Measurements from ENCODE around the gene TMIE.
"Not testable (repeated sequence)": the region's sequence is repeated elsewhere in the genome, so short reads cannot be mapped to it uniquely, and the experiment has no call there.

Gene TMIE

DNA sequence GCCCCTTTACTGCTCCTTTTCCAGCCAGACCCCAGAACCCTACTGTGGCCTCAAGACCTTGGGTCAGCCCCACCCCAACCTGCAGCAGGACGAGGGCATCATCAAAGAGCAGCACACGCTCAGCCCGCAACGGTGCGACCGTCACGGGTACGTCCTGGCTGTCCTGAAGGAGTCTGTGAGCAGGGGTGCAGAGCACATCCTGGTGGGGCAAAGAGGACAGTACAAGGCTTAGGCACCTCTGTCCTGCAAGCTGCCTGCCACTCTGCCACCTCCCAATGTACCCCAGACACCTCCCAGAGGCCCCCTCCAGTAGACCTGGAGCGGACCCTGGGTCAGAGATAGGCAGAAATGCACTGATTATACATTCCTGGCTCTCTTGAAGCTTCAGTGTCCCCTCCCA lies 15.7 kb upstream of the TMIE start:
- DNase-seq (ENCODE audit: low spot score), result no peak

DNA sequence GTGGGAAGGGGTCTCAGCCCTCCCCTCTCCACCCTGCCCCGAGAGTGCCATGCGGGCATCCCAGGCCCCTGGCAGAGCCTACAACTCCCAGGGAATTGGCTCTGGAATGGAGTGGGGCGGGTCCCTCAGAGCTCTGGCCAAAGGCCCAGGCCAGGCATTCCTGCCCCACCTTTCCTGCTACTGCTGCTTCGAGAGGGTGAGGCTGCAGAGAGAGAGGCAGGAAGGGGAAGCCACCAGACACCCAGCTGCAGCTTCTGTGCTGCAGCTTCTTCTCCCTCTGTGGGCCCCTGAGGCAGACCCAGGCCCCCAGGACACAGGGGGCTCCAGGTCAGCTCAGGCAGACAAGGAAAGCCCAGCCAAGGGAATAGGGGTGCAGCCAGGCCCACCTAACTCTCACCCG lies 10.4 kb upstream of the TMIE start:
- DNase-seq (ENCODE audit: low spot score), result no peak

DNA sequence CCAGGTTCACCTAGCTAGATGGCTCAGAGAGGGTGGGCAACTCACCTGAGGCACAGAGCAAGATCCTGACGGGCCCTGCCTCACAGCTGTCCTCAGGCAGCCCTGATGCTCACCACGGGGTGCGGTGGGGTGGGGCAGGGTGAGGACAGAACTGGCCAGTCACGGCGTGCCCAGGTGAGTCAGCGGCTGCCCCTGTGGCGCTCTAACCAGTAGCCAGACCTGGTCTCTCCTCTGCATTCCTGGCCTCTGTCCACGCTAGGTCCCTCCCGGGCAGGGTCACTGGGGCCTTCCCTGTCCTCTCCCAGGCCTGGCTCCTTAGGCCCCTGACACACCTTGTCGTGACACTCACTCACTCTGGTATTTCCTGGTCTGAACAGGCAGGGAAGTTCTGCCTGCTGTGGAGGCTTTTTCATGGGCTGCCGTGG lies 8.6 kb upstream of the TMIE start:
- DNase-seq (ENCODE audit: low spot score), result peak; percentile 75

DNA sequence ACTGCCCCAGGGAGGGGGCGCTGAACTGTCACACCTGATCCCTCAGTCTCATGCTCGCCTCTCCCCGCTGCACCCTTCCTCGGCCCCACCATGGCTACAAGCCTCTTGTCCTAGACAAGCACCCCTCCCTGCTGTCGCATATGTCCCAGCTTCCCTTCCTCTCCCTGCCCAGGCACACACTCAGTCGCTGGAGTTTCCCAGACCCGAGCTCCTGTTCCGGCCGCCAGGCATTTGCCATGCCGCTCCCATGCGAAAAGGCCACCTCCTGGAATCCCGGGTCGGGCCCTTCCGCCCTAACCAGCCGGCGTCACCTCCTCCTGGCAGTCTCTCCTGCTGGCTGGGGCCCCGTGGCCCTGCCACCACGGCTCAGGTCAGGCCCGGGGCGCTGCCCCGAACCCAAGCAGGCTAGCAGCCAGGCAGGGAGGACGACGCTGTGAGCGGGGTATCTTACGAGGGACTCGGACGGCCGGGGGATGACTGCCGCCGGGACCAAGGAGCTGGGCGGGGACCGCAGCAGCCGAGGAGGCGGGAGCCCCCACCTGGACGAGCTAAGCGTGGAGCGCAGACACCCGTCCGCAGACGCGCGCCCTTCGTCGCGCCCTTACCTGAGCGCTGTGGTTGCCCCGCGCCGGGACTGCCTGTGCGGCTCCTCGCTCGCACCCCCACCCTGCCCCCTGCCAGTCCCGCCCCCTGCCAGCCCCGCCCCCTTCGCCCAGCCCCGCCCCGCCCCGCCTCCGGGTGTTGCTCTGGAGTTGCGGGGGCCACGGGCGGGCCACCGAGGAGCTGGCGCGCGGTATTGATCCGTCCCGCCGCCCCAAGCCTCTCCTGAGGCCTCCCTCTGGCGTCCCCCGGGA lies 7.9 kb upstream of the TMIE start, which contains the start of gene ALS2CL:
Gene ALS2CL, minus strand, starts transcription at position 642 of the 854 bp plus-strand sequence. CDS start 4,239 bp downstream, outside the sequence.
- peak; percentile 45 for DNase-seq (ENCODE audit: low spot score)

DNA sequence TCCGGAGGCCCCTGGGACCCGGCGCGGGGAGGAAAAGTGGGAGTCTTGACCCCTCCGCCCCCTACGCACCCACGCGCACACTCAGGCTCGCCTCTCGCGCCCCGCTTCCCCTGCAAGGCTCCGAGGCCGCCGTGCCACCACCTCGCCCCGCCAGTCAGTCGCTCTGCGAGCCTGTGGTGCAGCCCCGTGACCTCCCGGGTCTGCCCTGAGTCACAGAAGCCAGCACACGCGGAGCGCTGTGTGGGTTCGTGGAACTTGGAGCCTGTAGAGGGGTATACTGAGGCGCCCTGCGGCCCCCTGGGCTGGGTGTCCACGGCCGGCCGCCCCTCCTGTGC lies 7.3 kb upstream of the TMIE start:
- peak; percentile 8 for DNase-seq (ENCODE audit: low spot score)

DNA sequence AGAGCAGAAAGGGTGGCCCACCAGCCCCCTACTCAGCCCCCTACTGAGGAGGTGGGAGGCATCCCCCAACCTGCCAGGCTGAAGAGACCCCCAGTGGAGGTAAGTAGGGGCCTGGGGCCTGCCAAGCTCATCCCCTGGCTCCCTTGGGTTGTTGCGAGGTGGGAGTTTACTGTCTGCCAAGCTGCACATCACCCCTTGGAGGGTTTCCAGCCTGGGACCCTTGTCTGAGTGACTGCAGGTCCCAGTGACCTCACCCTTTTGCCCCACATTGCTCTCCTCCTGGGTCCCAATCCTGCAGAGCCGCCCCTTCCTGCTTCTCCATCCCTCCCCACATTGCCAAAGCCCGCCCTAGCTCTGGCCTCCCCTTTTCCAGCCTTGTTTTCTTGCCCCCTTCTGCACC lies 6.7 kb upstream of the TMIE start:
- no peak for DNase-seq (ENCODE audit: low spot score)

DNA sequence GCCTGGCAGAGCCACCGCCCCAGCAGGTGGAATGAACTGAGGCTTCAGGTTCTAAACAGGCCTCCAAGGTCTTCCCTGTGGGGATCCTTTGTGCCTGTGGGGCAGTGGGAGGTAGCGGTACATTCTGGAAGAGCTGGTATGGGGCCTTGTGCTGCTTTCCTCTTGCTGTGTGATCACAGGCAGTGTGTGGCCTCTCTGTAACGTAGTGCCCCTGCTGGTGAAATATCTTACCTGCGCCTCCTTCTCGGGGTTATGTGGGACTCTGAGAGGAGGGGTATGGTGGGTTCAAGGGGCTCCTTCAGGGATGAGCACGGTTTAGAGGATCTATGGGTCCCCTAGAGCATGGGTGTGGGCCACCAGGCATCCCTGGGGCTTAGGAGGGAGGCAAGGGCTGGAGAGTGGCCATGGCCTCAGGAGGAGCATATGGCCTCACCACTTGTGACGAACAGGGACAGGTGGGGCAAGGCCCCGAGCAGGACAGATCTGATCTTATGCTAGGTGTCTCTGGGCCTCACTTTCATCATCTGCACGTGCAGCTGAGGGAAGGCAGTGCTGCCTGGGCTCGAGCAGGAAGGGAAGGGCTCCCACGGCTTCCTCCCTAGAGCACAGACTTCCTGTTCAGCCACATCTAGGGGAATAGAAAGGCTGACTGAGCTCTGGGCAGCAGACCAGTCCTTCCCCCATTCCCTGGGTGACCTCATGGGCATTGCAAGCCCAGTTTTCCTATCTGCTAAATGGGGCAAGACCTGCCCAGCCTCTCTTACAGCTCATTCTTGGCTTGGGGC lies 5.8 kb upstream of the TMIE start:
- DNase-seq (ENCODE audit: low spot score), result peak; percentile 23

DNA sequence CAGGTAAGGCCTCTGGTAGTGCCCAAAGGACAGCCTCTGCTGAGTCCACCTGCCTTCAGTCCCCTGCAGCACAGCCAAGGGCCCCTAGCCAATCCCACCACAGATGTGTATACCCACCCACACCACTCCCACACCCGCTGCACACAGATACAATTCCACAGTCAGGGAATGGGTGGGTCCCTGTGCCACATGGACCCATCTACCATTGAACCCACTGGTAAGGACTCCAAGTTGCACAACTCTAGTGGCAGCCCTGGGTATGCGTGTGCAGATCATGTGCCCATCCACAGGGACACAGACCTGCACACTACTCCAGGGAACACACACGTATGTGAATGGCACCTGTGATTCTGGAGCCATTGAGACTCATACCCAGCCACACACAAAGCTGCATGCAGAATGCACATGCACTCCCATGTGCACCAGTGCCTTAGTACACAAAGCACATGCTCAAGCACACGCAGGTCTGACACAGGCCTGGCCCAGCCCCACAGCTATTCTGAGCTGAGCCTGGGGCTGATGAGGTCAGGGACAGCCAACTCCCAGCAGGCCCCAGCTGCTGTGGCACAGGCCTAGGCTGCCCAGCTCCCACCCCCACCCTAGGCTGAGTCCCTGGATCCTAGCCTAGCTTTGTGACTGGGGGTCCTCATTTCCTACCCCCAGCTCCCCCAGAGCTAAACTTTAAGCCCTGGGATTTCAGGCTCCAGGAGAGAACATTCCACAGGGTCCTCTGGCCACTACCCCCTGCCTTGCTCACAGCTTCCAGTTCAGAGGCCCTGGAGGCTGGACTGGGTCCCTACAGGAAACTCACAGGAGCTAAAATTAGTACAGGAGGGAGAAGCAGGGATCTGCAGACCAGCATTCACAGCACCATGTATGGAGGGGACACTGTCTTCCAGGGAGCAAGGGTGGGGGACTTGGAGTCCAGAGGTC lies 5.0 kb upstream of the TMIE start:
- DNase-seq (ENCODE audit: low spot score), result no peak

DNA sequence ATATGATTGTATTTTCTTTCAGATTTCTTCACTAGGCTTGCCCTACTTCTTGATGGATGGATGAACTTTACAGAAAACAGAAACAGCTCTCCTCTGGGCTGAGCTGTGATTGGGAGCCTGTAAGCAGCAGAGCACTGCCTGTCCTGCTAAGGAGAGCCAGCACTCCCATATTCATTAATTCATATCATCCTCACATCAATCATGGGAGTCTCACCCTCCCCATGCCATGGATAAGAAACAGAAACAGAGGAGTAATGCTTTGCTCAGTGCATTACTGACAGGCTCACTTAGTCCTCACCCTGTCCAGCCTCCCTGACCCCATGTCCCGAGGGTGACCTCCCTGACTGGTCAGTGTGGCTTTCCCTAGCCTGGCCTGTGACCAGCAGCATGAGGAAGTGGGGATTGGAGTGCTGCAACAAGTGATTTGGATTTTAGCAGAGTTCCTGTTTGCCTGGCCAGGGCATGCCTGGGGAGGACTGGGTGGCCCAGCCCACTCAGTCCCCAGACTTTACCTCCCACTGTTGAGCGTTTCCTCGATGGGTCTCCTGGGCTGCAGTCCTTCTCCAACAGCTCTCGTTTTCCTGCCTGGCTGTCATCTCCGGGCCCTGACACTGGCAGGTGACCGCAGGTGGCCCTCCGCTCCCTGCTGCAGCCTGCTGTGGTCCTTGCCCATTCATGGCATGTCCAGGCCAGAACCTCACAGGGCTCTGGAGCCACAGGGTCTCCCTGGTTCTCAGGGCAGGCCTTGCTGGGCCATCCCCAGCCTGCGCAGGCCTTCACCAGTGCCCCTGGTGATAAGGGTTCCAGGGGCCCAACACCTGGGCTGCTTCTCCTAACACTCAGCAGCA lies 1.3 kb upstream of the TMIE start:
- no peak for DNase-seq (ENCODE audit: low spot score)

DNA sequence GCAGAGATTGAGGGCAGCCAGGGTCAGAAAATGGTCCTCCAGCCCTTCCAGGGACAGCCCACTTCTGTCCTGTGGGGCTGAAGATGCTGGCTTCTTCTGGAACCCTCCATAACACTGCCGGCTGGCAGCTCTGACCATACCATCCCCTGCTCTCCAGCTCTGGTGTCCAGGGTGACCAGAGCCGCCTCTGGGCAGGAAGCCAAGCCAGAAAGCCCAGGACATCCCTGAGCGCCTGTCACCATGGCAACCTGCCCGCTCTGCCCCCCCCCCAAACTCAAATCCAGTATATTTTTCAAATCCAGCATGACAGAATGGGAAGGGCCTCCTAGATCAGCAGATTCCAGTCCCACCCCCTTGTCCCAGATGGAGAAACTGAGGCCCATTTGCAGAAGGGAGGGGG lies 420 bp upstream of the TMIE start:
- no peak for DNase-seq (ENCODE audit: low spot score)

DNA sequence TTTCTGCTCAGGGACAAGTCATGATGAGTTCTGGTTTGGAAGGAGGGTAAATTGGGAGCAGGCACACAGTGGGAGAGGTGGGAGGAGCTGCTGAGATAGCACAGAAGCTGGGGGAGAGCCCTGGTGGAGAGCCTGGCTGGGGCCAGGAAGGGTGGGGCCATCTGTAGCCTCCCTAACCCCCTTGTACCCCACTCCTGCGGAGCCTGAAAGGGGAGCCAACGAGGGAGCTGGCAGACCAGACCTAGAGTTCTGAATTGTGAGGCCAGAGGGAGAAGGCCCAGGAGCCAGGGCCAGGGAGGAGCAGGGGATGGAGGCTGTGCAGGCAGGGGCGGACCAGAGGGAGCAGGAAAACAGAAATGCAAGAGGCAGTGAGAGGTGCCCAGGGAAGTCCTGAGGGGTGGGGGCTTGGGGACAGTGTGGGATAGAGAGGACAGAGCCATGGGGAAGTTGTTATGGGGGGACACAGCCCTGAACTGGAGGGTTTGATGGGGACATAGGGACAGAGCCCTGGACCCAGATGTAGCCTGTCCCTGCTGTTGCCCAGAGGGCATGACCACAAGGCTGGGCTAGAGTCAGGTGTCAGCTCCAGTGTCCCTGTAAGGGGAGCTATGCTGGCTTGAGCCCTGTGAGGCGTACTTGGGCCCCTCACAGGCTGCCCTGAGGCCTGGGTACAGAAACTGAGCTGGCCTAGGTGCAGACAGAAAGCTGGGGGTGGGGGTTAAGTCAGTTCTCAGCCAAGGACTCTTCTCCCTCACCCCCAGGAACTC lies 1.2 kb downstream of the TMIE start:
- DNase-seq (ENCODE audit: low spot score), result no peak

DNA sequence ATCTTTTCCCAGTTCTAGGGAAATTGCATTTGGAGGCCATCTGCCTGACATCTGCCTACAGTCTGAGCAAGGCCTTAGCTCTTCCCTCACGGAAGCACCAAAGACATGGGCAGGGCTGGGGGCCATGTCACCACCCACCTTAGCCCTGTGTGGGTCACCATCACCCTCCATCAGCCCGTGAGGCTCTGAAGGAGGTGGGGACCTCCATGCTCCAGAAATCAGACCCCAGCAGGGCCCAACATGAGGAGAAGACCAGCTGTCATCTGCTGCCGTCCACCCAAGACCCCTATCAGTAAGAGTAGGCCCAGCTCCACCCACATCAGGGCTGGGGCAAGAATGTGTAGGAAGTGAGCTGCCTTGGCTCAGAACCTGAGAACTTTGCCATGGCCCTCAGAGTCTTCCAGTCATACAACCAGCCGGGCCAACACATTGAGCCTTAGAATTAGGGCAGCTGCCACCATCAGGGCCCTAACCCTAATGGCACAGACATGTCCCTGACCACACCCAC lies 1.9 kb downstream of the TMIE start:
- no peak for DNase-seq (ENCODE audit: low spot score)

DNA sequence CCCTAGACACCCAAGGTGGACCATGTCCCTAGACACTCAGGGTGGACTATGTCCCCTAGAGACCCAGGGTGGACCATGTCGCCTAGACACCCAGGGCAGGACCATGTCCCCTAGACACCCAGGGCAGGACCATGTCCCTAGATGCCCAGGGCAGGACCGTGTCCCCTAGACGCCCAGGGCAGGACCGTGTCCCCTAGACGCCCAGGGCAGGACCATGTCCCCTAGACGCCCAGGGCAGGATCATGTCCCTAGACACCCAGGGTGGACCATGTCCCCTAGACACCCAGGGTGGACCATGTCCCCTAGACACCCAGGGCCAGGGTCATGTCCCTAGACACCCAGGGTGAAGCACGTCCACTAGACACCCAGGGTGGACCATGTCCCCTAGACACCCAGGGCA lies 3.2 kb downstream of the TMIE start:
- not testable (repeated sequence) for DNase-seq (ENCODE audit: low spot score)

DNA sequence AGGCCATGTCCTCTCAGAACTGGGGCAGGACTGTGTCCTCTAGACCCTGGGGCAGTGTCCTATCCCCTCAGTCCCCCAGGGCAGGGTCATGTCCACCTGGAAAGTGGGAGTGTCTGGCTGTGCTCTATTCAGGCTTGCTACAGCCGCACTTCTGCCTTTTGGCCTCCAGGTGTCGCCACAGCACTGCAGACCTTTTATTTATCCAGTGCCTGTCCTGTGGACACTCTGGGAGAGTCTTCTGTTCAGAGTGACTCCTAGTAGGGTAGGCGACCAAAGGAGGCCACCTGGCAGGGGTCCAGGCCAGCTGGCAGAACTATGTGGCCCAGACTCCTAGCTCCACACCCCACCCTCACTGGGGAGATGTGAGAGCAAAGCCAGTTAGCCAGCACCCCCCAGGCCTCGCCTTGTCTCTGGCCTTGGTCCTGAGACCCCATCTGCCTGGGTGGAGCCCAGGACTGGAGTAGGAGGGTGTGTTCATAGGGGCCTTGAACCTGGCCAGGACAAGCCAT lies 3.9 kb downstream of the TMIE start:
- peak; percentile 60 for DNase-seq (ENCODE audit: low spot score)

DNA sequence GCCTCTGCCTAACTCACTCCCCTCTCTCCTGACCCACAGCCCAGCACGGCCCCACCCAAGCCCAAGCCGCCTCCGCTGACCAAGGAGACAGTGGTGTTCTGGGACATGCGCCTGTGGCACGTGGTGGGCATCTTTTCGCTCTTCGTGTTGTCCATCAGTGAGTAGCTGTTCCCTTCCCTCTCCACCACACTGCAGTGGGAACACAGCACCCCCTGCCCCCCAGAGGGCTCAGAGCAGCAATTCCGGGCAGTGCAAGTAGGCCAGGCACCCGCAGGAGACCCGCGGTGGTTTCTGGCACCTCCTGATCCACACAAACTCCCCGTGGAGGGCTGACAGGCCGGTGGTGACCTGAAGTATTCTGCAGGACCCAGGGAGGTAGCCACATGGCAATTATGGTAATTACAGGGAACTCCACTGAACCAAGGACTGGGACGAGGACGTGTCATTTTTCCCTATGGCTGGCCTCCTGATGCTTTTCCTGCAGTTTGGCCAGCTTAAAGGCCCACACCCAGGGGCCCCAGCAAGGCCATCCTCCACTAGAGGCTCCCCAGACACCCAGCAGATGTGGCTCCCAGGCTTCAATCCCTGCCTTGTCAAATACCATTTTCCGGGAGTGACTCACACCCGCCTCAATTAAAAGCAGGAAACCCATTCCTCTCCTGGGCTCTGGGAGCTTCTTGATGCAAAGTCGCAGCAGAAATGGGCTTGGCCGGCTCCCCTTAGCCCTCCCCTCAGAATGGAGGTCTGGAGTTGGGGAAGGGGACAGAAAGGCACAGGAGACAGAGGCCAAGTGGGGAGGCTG lies 4.8 kb downstream of the TMIE start:
- DNase-seq (ENCODE audit: low spot score), result peak; percentile 29

DNA sequence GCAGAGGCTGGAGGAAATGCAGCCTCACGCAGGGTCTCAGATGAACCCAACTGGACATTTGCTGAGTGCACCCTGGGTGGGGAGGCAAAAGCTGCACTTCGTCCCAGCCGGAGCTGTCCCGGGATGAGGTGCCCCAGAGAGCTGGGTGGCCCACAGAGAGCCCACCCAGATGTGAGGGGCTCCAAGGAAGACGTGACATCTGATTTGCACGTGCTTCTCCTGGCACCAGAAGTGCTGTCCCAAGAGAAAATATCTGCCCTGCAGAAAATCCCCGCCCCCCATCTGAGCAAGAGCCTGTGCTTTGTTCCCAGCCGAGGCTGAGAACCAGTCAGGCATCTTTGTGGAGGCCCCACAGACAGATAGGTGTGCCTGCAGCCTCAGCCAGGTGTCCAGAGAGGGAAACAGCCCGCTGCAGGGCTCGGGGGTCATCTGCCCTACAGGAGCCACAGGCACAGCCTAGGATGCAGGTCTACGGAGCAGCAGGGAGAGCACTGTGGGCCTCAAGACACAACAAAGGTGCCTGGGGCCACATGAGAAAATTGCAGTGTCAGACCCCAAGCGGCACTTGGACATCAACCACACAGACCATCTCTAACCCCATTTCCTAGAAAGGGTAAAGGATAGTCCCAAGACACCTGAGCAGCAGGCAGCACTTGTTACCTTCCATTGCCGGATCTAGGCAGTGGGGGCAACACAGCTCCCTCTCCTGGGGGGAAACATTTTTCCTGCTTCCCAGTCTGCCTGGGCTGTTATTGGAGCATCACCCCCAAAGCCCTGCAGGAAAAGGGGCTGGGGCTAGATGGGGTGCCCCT lies 5.8 kb downstream of the TMIE start:
- DNase-seq (ENCODE audit: low spot score), result no peak

DNA sequence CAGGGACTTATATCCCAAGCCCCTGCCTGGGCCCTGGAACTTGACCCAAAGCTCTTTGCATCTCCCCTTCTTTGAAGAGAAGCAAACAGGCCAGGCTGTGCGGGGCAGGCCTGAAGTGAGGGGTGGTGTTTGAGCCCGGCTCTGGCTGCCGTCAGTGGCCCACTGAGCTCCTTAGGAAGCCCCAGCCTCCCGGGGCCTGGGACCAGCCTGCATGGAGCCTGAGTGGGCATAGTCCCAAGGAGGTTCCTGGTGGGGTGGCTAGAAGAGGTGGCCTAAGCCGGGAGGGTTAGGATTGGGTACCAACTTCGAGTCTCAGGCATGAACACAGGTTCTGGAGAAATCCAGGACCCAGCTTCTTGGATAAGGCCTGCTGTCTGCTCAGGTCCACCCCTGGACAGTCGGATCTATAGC lies 6.4 kb downstream of the TMIE start:
- DNase-seq (ENCODE audit: low spot score), result no peak

DNA sequence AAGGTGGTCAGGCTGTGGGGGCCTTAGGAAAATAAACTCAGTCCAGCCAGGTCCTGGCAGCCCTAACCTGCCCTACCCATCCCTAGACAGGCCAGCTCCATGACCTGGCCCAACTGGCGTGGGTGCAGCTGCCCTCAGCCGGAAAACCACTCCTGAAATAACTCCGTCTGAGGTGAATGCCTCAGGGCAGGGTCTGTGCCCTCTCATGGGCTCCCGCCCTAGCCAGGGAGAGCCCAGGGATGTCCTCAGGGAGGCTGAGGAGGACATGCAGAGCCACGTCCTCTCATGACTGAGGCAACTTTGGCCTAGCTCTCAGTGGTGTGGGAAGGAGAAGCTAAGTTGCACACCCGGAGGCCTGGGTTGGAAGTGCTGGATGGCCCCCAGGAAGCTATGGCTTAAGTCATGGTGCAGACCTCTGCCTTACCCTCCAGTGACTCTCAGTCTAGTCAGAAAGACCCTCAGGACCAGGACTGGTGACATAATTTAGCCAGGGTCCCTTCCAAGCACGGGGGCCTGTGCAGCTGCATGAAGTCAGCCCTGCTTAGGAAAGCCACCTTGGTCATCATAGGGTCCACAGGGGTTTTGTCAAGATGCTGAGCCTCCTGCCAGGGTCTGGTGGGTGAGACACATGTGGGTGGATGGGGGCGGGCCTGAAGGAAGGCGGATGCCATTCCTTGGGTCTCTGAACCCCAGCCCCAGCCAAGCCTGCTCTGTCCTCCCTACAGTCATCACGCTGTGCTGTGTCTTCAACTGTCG lies 7.4 kb downstream of the TMIE start:
- no peak for DNase-seq (ENCODE audit: low spot score)

All from RKO (cell line).